SK-N-SH (cell line): Measurements from ENCODE around the gene MICAL2. TPM values are rescaled to one million over a fixed set of nuclear protein-coding genes. Genes with fewer than 3 reads are reported as not detected.

Source experiments
- CTCF ChIA-PET: fragments of 300-600, 350-600 bp; formaldehyde crosslinking; extraction: SDS; loops from one replicate; lab custom pipeline; 2021; lab: Yijun Ruan, JAX
- POLR2A ChIA-PET: fragments of 350-600 bp; sonication (Branson Sonifier 250); formaldehyde crosslinking; extraction: SDS; loops from one replicate; lab custom pipeline; 2020; ENCODE audit warnings: antibody characterized with exemption, inconsistent platforms; lab: Yijun Ruan, JAX
- DNase-seq: peaks from one replicate; pipeline ENCODE4 v3.0.0; 2012
- H2AFZ ChIP-seq: fragments of 200-600 bp; sonication (generic); 2 replicates; pipeline ENCODE4 v1.8.1; 2016; ENCODE audit warnings: antibody characterized with exemption, mild to moderate bottlenecking, low read depth
- H3F3A ChIP-seq: fragments of 200-600 bp; sonication (generic); replicated peaks from 2 replicates; pipeline ENCODE3; 2016; ENCODE audit warnings: antibody characterized with exemption, mild to moderate bottlenecking; ENCODE audit not compliant: insufficient read depth
- H3K27ac ChIP-seq, 2 experiments: fragments of 200-500 bp in 1 of 2; fragments of 200-600 bp in 1 of 2; sonication (Bioruptor generic) in 1 of 2; sonication (generic), shearing (Covaris generic) in 1 of 2; 2 replicates each; pipeline versions ENCODE4 v1.5.1 to v1.6.1; 2014 to 2016; ENCODE audit warnings: low read depth in 2 of 2, inconsistent platforms in 1 of 2, low read length in 1 of 2, mild to moderate bottlenecking in 1 of 2, mixed read lengths in 1 of 2
- H3K27me3 ChIP-seq: fragments of 200-600 bp; sonication (generic), shearing (Covaris generic); 2 replicates; pipeline ENCODE4 v1.6.1; 2016; ENCODE audit warnings: mixed run types; ENCODE audit not compliant: insufficient read depth
- H3K36me3 ChIP-seq, 2 experiments: fragments of 200-500 bp in 1 of 2; fragments of 200-600 bp in 1 of 2; sonication (Bioruptor generic) in 1 of 2; sonication (generic) in 1 of 2; replicated peaks in 1 of 2; 2 replicates each; pipeline versions ENCODE3 to v1.5.1; 2014 to 2016; ENCODE audit warnings: low read length in 1 of 2, mild to moderate bottlenecking in 1 of 2; ENCODE audit not compliant: insufficient read depth in 2 of 2, control insufficient read depth in 1 of 2
- H3K4me1 ChIP-seq, 2 experiments: fragments of 200-500 bp in 1 of 2; fragments of 200-600 bp in 1 of 2; sonication (Bioruptor generic) in 1 of 2; sonication (generic), shearing (Covaris generic) in 1 of 2; 2 replicates each; pipeline versions ENCODE4 v1.5.1 to v1.6.1; 2014 to 2016; ENCODE audit warnings: low read depth in 1 of 2, low read length in 1 of 2, mixed run types in 1 of 2; ENCODE audit not compliant: insufficient read depth in 2 of 2, control insufficient read depth in 1 of 2
- H3K4me2 ChIP-seq: fragments of 200-600 bp; sonication (generic), shearing (Covaris generic); 2 replicates; pipeline ENCODE4 v1.6.1; 2017; ENCODE audit warnings: mixed run types
- H3K4me3 ChIP-seq, 2 experiments: fragments of 200-500 bp in 1 of 2; fragments of 200-600 bp in 1 of 2; sonication (Bioruptor generic) in 1 of 2; sonication (generic), shearing (Covaris generic) in 1 of 2; 2 replicates each; pipeline versions ENCODE4 v1.5.1 to v1.8.1; 2014 to 2016; ENCODE audit warnings: low read depth in 2 of 2, inconsistent platforms in 1 of 2, low read length in 1 of 2, mild to moderate bottlenecking in 1 of 2, mixed read lengths in 1 of 2, moderate library complexity in 1 of 2
- H3K79me2 ChIP-seq: fragments of 200-600 bp; sonication (generic); 2 replicates; pipeline ENCODE4 v1.8.1; 2017; ENCODE audit warnings: mild to moderate bottlenecking; ENCODE audit not compliant: insufficient read depth
- H3K9ac ChIP-seq: fragments of 200-600 bp; sonication (generic); 2 replicates; pipeline ENCODE4 v1.6.1; 2017; ENCODE audit warnings: mixed run types
- H3K9me2 ChIP-seq: fragments of 200-600 bp; sonication (generic); 2 replicates; pipeline ENCODE4 v1.6.1; 2017; ENCODE audit warnings: mixed run types
- H3K9me3 ChIP-seq: fragments of 200-600 bp; sonication (generic); 2 replicates; pipeline ENCODE4 v1.6.1; 2017; ENCODE audit warnings: mixed run types, mild to moderate bottlenecking, moderate library complexity
- H4K20me1 ChIP-seq: fragments of 200-600 bp; sonication (generic); 2 replicates; pipeline ENCODE4 v1.6.1; 2017; ENCODE audit warnings: mild to moderate bottlenecking, mixed run types; ENCODE audit not compliant: insufficient read depth
- EP300 ChIP-seq, 2 experiments: IDR thresholded peaks; 2 replicates each; pipeline versions ENCODE4 v1.4.0 to v1.6.1; 2012; ENCODE audit warnings: borderline replicate concordance in 1 of 2, low read depth in 1 of 2, low read length in 1 of 2
- EZH2phosphoT487 ChIP-seq: fragments of 200-600 bp; sonication (generic); IDR thresholded peaks from 2 replicates; pipeline ENCODE4 v1.6.1; 2017; ENCODE audit warnings: low read depth, mixed run types, mild to moderate bottlenecking, antibody characterized with exemption, moderate library complexity, borderline replicate concordance
- FOSL2 ChIP-seq: IDR thresholded peaks from 2 replicates; pipeline ENCODE4 v1.4.0; 2012; ENCODE audit warnings: low read depth, mild to moderate bottlenecking, moderate library complexity, borderline replicate concordance
- FOXJ3 ChIP-seq: sonication (generic); formaldehyde crosslinking; IDR thresholded peaks from 2 replicates; pipeline ENCODE4 v1.5.1; 2020; ENCODE audit warnings: mild to moderate bottlenecking, missing genetic modification reagents
- FOXM1 ChIP-seq: IDR thresholded peaks from 2 replicates; pipeline ENCODE4 v1.4.0; 2012; ENCODE audit warnings: low read depth, mild to moderate bottlenecking
- IRF3 ChIP-seq: fragments of 150-350 bp; IDR thresholded peaks from 2 replicates; pipeline ENCODE4 v1.6.1; 2016; ENCODE audit warnings: mild to moderate bottlenecking, low read depth, low read length
- JUND ChIP-seq: IDR thresholded peaks from 2 replicates; pipeline ENCODE4 v1.4.0; 2012
- MAX ChIP-seq: IDR thresholded peaks from 2 replicates; pipeline ENCODE4 v1.4.0; 2012; ENCODE audit warnings: low read depth
- NRF1 ChIP-seq: IDR thresholded peaks from 2 replicates; pipeline ENCODE4 v1.6.1; 2012; ENCODE audit warnings: low read depth, mild to moderate bottlenecking, low read length
- PBX3 ChIP-seq: IDR thresholded peaks from 2 replicates; pipeline ENCODE4; 2012
- SMC3 ChIP-seq: IDR thresholded peaks from 2 replicates; pipeline ENCODE4 v1.6.1; 2012; ENCODE audit warnings: low read depth, low read length, improper control_type of control experiment
- TAF1 ChIP-seq: IDR thresholded peaks from 2 replicates; pipeline ENCODE4 v1.6.1; 2012; ENCODE audit warnings: low read depth, mild to moderate bottlenecking, low read length, moderate library complexity, borderline replicate concordance
- YY1 ChIP-seq: IDR thresholded peaks from 2 replicates; pipeline ENCODE4 v1.4.0; 2012; ENCODE audit warnings: low read depth, mild to moderate bottlenecking
- ZBTB33 ChIP-seq: IDR thresholded peaks from 2 replicates; pipeline ENCODE4 v1.4.0; 2012; ENCODE audit warnings: low read depth, borderline replicate concordance
- WGBS: methylation state at CpG from one replicate; pipeline ENCODE4 v1.1.6; 2017; ENCODE audit warnings: low lambda C conversion rate; 5-methylcytosine and 5-hydroxymethylcytosine counted together
- polyA plus RNA-seq, 3 experiments: library from polyadenylated mRNA; depleted of rRNA; stranded (reverse); fragments of >200 nt; gene quantifications; 2 replicates each; pipeline ENCODE4 v1.2.3, GENCODE V29; 2012
- TF ChIP-seq, protein P1 (sequence below): IDR thresholded peaks from 2 replicates; pipeline ENCODE4 v1.4.0; 2012; ENCODE audit warnings: low read depth, borderline replicate concordance

The MICAL2 gene
- polyA plus RNA-seq, 1 of the 3 experiments (the other 2 are of a cell fraction) = 54.6 TPM

- Histone ChIP-seq H3K4me3 (no peak overlapping the region), H3K9me2 (no peaks in the 10 kb centered on the region), H3K4me1 (peaks cover 0 to 8% of the 10 kb centered on the region in 2 experiments; a peak in 2 of 4 replicates), H3K79me2 (no peaks in the 10 kb centered on the region), H3K36me3 (no peaks in the 10 kb centered on the region), H3K4me2 (no peak overlapping the region), H2AFZ (no peak overlapping the region), H3K27ac (no peak overlapping the region), H3K9ac (no peak overlapping the region), H3F3A (peaks cover 16% of the 10 kb centered on the region), H3K9me3 (no peaks in the 10 kb centered on the region), H3K27me3 (no peaks in the 10 kb centered on the region), H4K20me1 (no peaks in the 10 kb centered on the region)
- ChIA-PET CTCF (interaction anchor here (1.1 kb wide), 1 partner anchor 56 kb away, joined by 4 read pairs; no protein-coding TSS in a partner anchor), POLR2A (no interaction called here)
- no peak for DNase-seq
- 69% methylated on average over 6 of the region's 7 CpGs for WGBS
- no peak for TF ChIP-seq ZBTB33
- TF ChIP-seq, protein P1, sequence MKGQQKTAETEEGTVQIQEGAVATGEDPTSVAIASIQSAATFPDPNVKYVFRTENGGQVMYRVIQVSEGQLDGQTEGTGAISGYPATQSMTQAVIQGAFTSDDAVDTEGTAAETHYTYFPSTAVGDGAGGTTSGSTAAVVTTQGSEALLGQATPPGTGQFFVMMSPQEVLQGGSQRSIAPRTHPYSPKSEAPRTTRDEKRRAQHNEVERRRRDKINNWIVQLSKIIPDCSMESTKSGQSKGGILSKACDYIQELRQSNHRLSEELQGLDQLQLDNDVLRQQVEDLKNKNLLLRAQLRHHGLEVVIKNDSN = peak; percentile 58; the same call in 1 of the 2 replicates
Measured at GRCh38 chr11:12103411-12104225, 6.8 kb upstream of the MICAL2 start.

DNA sequence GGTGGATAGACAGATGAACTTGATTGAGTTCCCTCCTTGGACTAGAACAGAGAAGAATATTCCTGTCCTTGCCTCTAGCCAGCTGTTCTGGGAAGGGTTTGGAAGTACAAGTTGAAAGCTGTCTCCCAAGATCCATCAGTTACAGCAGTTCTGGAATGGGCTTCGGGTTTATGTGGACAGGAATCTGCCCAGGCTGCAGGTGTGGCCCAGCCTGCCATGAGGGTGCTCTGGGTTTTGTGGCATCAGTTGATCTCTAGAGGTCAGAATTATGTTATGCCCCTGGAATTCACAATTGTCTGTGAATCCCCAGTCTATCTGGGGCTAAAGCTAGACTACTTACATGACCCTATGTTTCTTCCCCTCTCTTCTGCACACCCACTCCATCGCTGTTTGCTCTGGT is 4.9 kb upstream of the MICAL2 start:
- H3F3A ChIP-seq = peaks cover 16% of the 10 kb centered on the region
- no peak overlapping the region for H3K4me3 ChIP-seq
- no peaks in the 10 kb centered on the region for H3K36me3 ChIP-seq
- H3K4me2 ChIP-seq = no peak overlapping the region
- no peak for DNase-seq
- ChIA-PET CTCF (no interaction called here), POLR2A (no interaction called here)
- TF ChIP-seq IRF3 (no peak), FOSL2 (no peak), TAF1 (no peak), SMC3 (no peak), FOXJ3 (no peak), PBX3 (no peak), NRF1 (no peak), EZH2phosphoT487 (no peak), JUND (no peak), EP300 (IDR thresholded peaks at IDR 0.05; ENCODE audit: borderline replicate concordance in 1 of 2, low read depth in 1 of 2, low read length in 1 of 2) (no peak), YY1 (no peak), FOXM1 (no peak), MAX (no peak)
- TF ChIP-seq, protein P1 = no peak
- H3K4me1 ChIP-seq = peaks cover 0 to 5% of the 10 kb centered on the region in 2 experiments; a peak in 1 of 4 replicates
- H3K9me2 ChIP-seq = no peaks in the 10 kb centered on the region
- no peak overlapping the region for H2AFZ ChIP-seq
- WGBS = 83% methylated on average over 2 of the region's 2 CpGs
- no peak overlapping the region for H3K27ac ChIP-seq
- no peaks in the 10 kb centered on the region for H4K20me1 ChIP-seq
- no peaks in the 10 kb centered on the region for H3K9me3 ChIP-seq
- H3K9ac ChIP-seq = no peak overlapping the region
- no peaks in the 10 kb centered on the region for H3K79me2 ChIP-seq
- no peaks in the 10 kb centered on the region for H3K27me3 ChIP-seq
